ENCODE measurements around the gene GMPPA. TPM values are rescaled to one million over a fixed set of nuclear protein-coding genes. Genes with fewer than 3 reads are reported as not detected.

The GMPPA gene
- total and polyA plus RNA-seq, 2 donors (not counting 1 experiment from before 2014, with no cell fraction given), result 38.3 to 59.7 TPM

- no peak for TF ChIP-seq EZH2 (IDR thresholded peaks at IDR 0.05; ENCODE audit: low read length, missing control alignments)
- TF ChIP-seq CTCF (conservative IDR thresholded peaks at IDR 0.05 in 1 of 2, IDR thresholded peaks at IDR 0.05 in 1 of 2; ENCODE audit: low read depth in 1 of 2, low read length in 2 of 2), result no peak
Measured at GRCh38 chr2:219515874-219516629, 17.4 kb downstream of the GMPPA start.

GRCh38 chr2:219516888-219517287, 18.2 kb downstream of the GMPPA start:
- Histone ChIP-seq H3K27ac (ENCODE audit: insufficient read depth, low read length) (no peak overlapping the region), H3K27me3 (ENCODE audit: control insufficient read depth, insufficient read depth, low read length) (peaks cover 47% of the 10 kb centered on the region), H3K4me1 (ENCODE audit: control insufficient read depth, extremely low read depth, insufficient read depth, low read length) (peaks cover 9% of the 10 kb centered on the region), H4K20me1 (ENCODE audit: control insufficient read depth, extremely low read depth, insufficient read depth, low read length) (no peaks in the 10 kb centered on the region), H3K4me2 (ENCODE audit: extremely low read depth, insufficient read depth, low read length) (no peak overlapping the region), H3K36me3 (ENCODE audit: control insufficient read depth, insufficient read depth, low read length) (no peaks in the 10 kb centered on the region), H3K9me3 (ENCODE audit: control insufficient read depth, insufficient read depth, low read depth, low read length) (no peaks in the 10 kb centered on the region), H3K79me2 (ENCODE audit: control insufficient read depth, insufficient read depth, low read length) (no peaks in the 10 kb centered on the region), H3K9ac (ENCODE audit: insufficient read depth, low read length) (no peak overlapping the region), H3K4me3 (replicated peaks in 1 of 4; ENCODE audit: control extremely low read depth in 1 of 4, insufficient read depth in 1 of 4, low read depth in 3 of 4, low read length in 4 of 4) (no peak overlapping the region), H2AFZ (ENCODE audit: low read length) (no peak overlapping the region)
- TF ChIP-seq CTCF (conservative IDR thresholded peaks at IDR 0.05 in 1 of 2, IDR thresholded peaks at IDR 0.05 in 1 of 2; ENCODE audit: low read depth in 1 of 2, low read length in 2 of 2), result no peak
- no peak for TF ChIP-seq EZH2 (IDR thresholded peaks at IDR 0.05; ENCODE audit: low read length, missing control alignments)
- DNase-seq (ENCODE audit: low read depth in 2 of 2), result no peak

More at GRCh38 chr2:219515874-219516629, 17.4 kb downstream of the GMPPA start:
- Histone ChIP-seq H3K36me3 (ENCODE audit: control insufficient read depth, insufficient read depth, low read length) (no peaks in the 10 kb centered on the region), H3K9ac (ENCODE audit: insufficient read depth, low read length) (no peak overlapping the region), H3K4me3 (replicated peaks in 1 of 4; ENCODE audit: control extremely low read depth in 1 of 4, insufficient read depth in 1 of 4, low read depth in 3 of 4, low read length in 4 of 4) (no peak overlapping the region), H3K79me2 (ENCODE audit: control insufficient read depth, insufficient read depth, low read length) (no peaks in the 10 kb centered on the region), H2AFZ (ENCODE audit: low read length) (no peak overlapping the region), H4K20me1 (ENCODE audit: control insufficient read depth, extremely low read depth, insufficient read depth, low read length) (no peaks in the 10 kb centered on the region), H3K9me3 (ENCODE audit: control insufficient read depth, insufficient read depth, low read depth, low read length) (no peaks in the 10 kb centered on the region), H3K27me3 (ENCODE audit: control insufficient read depth, insufficient read depth, low read length) (peaks cover 50% of the 10 kb centered on the region), H3K4me2 (ENCODE audit: extremely low read depth, insufficient read depth, low read length) (no peak overlapping the region), H3K4me1 (ENCODE audit: control insufficient read depth, extremely low read depth, insufficient read depth, low read length) (peaks cover under 1% of the 10 kb centered on the region), H3K27ac (ENCODE audit: insufficient read depth, low read length) (no peak overlapping the region)
- DNase-seq (ENCODE audit: low read depth in 2 of 2), result no peak

GRCh38 chr2:219517954-219518778, 19.5 kb downstream of the GMPPA start:
- peaks cover 14% of the 10 kb centered on the region for H3K4me1 ChIP-seq (ENCODE audit: control insufficient read depth, extremely low read depth, insufficient read depth, low read length)
- no peak overlapping the region for H3K4me2 ChIP-seq (ENCODE audit: extremely low read depth, insufficient read depth, low read length)
- H4K20me1 ChIP-seq (ENCODE audit: control insufficient read depth, extremely low read depth, insufficient read depth, low read length), result no peaks in the 10 kb centered on the region
- no peak overlapping the region for H3K27ac ChIP-seq (ENCODE audit: insufficient read depth, low read length)
- peaks cover 35% of the 10 kb centered on the region for H3K27me3 ChIP-seq (ENCODE audit: control insufficient read depth, insufficient read depth, low read length)
- H3K4me3 ChIP-seq (replicated peaks in 1 of 4; ENCODE audit: control extremely low read depth in 1 of 4, insufficient read depth in 1 of 4, low read depth in 3 of 4, low read length in 4 of 4), result no peak overlapping the region
- TF ChIP-seq EZH2 (IDR thresholded peaks at IDR 0.05; ENCODE audit: low read length, missing control alignments), result no peak
- TF ChIP-seq CTCF (conservative IDR thresholded peaks at IDR 0.05 in 1 of 2, IDR thresholded peaks at IDR 0.05 in 1 of 2; ENCODE audit: low read depth in 1 of 2, low read length in 2 of 2), result no peak
- no peaks in the 10 kb centered on the region for H3K9me3 ChIP-seq (ENCODE audit: control insufficient read depth, insufficient read depth, low read depth, low read length)
- no peak for DNase-seq (ENCODE audit: low read depth in 2 of 2)
- H2AFZ ChIP-seq (ENCODE audit: low read length), result no peak overlapping the region
- H3K79me2 ChIP-seq (ENCODE audit: control insufficient read depth, insufficient read depth, low read length), result no peaks in the 10 kb centered on the region
- H3K9ac ChIP-seq (ENCODE audit: insufficient read depth, low read length), result no peak overlapping the region
- no peaks in the 10 kb centered on the region for H3K36me3 ChIP-seq (ENCODE audit: control insufficient read depth, insufficient read depth, low read length)

All from fibroblast of lung (primary cell).